Measurements from ENCODE around the gene G0S2. TPM values are rescaled to one million over a fixed set of nuclear protein-coding genes. Genes with fewer than 3 reads are reported as not detected.
A peak's percentile ranks its signal among the peaks of the same experiment; 100 is the strongest.
"Not testable (repeated sequence)": the region's sequence is repeated elsewhere in the genome, so short reads cannot be mapped to it uniquely, and the experiment has no call there.

G0S2 gene
- total RNA-seq, 2 experiments from 2014 or later, result 0.70 to 1.5 TPM

- H3K27ac Mint-ChIP-seq; H3K4me3 Mint-ChIP-seq; H3K27me3 Mint-ChIP-seq; H3K9me3 Mint-ChIP-seq (ENCODE audit: low read depth); H3K36me3 Mint-ChIP-seq; CTCF ChIA-PET; DNase-seq; ATAC-seq: not testable (repeated sequence)
- peaks cover 22% of the 10 kb centered on the region for H3K4me1 Mint-ChIP-seq
Observed at GRCh38 chr1:209700686-209701085, 25.5 kb downstream of the G0S2 start.

- H3K36me3 Mint-ChIP-seq, result no peaks in the 10 kb centered on the region
- CTCF ChIA-PET, result interaction anchor here (1.0 kb wide), 1 partner anchor 9 kb away, joined by 4 read pairs; no protein-coding TSS in a partner anchor
- ATAC-seq (no peak), DNase-seq (no peak)
- peaks cover 9% of the 10 kb centered on the region for H3K4me1 Mint-ChIP-seq
- H3K27me3 Mint-ChIP-seq, result peaks cover 2% of the 10 kb centered on the region
- no peak overlapping the region for H3K4me3 Mint-ChIP-seq
- no peaks in the 10 kb centered on the region for H3K9me3 Mint-ChIP-seq (ENCODE audit: low read depth)
- H3K27ac Mint-ChIP-seq, result no peak overlapping the region
Observed at GRCh38 chr1:209702832-209703231, 27.6 kb downstream of the G0S2 start.

GRCh38 chr1:209703834-209704504 lies 28.8 kb downstream of the G0S2 start:
- Mint-ChIP-seq H3K4me1 (peaks cover 9% of the 10 kb centered on the region), H3K4me3 (no peak overlapping the region), H3K9me3 (ENCODE audit: low read depth) (no peaks in the 10 kb centered on the region), H3K27me3 (peaks cover 2% of the 10 kb centered on the region), H3K27ac (no peak overlapping the region), H3K36me3 (no peaks in the 10 kb centered on the region)
- CTCF ChIA-PET, result interaction anchor here (1.0 kb wide), 2 partner anchors 10 to 127 kb away, joined by 4 read pairs; no protein-coding TSS in a partner anchor
- no peak for DNase-seq
- ATAC-seq, result no peak

GRCh38 chr1:209704584-209704983 lies 29.4 kb downstream of the G0S2 start, which contains the start of gene HSD11B1:
Gene HSD11B1, plus strand, starts transcription at chr1:209704846. Its CDS starts 97 bp downstream, at chr1:209704943.
- no peaks in the 10 kb centered on the region for H3K36me3 Mint-ChIP-seq
- DNase-seq (no peak), ATAC-seq (no peak)
- peaks cover 9% of the 10 kb centered on the region for H3K4me1 Mint-ChIP-seq
- no peaks in the 10 kb centered on the region for H3K9me3 Mint-ChIP-seq (ENCODE audit: low read depth)
- peaks cover 2% of the 10 kb centered on the region for H3K27me3 Mint-ChIP-seq
- no peak within 1 kb of the TSS for H3K4me3 Mint-ChIP-seq
- no peak within 1 kb of the TSS for H3K27ac Mint-ChIP-seq
- CTCF ChIA-PET, result interaction anchor here (1.0 kb wide), 1 partner anchor 128 kb away, joined by 4 read pairs; no protein-coding TSS in a partner anchor

- peaks cover 2% of the 10 kb centered on the region for H3K27me3 Mint-ChIP-seq
- CTCF ChIA-PET, result interaction anchor here (0.7 to 1.0 kb wide), 2 partner anchors 128 to 140 kb away, joined by 3 to 4 read pairs; no protein-coding TSS in a partner anchor
- no peak overlapping the region for H3K4me3 Mint-ChIP-seq
- peaks cover 14% of the 10 kb centered on the region for H3K4me1 Mint-ChIP-seq
- no peaks in the 10 kb centered on the region for H3K9me3 Mint-ChIP-seq (ENCODE audit: low read depth)
- ATAC-seq (no peak), DNase-seq (no peak)
- no peak overlapping the region for H3K27ac Mint-ChIP-seq
- H3K36me3 Mint-ChIP-seq, result no peaks in the 10 kb centered on the region
Observed at GRCh38 chr1:209705033-209705598, 29.9 kb downstream of the G0S2 start.

GRCh38 chr1:209706622-209707021 lies 31.4 kb downstream of the G0S2 start:
- Mint-ChIP-seq H3K36me3 (no peaks in the 10 kb centered on the region), H3K27me3 (no peaks in the 10 kb centered on the region), H3K9me3 (ENCODE audit: low read depth) (no peaks in the 10 kb centered on the region), H3K27ac (no peak overlapping the region), H3K4me3 (no peak overlapping the region), H3K4me1 (peaks cover 22% of the 10 kb centered on the region)
- DNase-seq, result no peak
- ATAC-seq, result no peak
- CTCF ChIA-PET, result interaction anchor here (1.3 kb wide), 1 partner anchor 9 kb away, joined by 4 read pairs; no protein-coding TSS in a partner anchor

DNA sequence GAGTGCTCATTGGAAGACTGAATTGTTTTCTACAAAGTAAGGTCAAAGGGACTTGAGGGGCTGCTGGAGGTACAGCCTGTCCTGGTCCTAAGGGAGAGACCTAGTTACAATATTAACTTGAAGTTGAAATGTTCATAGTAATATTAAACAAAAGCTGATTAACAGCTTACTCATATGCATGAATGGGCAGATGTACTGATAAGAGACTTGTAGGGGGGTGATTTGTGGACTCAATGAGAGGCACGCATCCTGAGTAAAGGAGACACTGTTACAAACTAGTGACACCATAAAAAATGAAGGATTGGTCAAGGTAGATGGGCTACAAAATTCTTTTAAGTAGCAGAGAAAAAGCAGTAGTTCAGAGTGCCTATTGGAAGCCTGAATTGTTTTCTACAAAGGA lies 32.1 kb downstream of the G0S2 start:
- no peaks in the 10 kb centered on the region for H3K27me3 Mint-ChIP-seq
- CTCF ChIA-PET, result interaction anchor here (1.1 to 1.3 kb wide), 2 partner anchors 10 to 140 kb away, joined by 4 read pairs; no protein-coding TSS in a partner anchor
- H3K9me3 Mint-ChIP-seq (ENCODE audit: low read depth), result no peaks in the 10 kb centered on the region
- DNase-seq (no peak), ATAC-seq (no peak)
- no peak overlapping the region for H3K27ac Mint-ChIP-seq
- H3K4me1 Mint-ChIP-seq, result peaks cover 22% of the 10 kb centered on the region
- no peak overlapping the region for H3K4me3 Mint-ChIP-seq
- H3K36me3 Mint-ChIP-seq, result no peaks in the 10 kb centered on the region

DNA sequence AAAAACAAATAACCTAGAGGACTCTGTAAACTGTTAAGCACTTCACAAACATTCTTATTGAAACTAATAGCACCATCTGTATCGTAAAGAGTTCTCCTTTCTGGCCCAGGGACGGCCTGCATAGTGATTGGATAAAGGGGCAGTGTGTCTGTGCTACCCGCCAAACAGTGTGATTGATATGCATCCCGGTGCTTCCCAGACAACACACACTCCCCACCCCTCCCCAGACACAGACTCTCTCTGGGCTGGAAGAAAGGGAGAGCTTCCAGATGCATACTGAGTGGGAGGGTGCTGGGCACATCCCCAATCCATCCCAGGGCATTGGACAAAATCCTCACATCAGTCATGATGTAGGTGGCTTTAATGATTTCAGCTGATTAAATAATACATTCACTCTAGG lies 33.1 kb downstream of the G0S2 start:
- no peak for DNase-seq
- no peaks in the 10 kb centered on the region for H3K9me3 Mint-ChIP-seq (ENCODE audit: low read depth)
- CTCF ChIA-PET, result interaction anchor here (1.1 kb wide), 1 partner anchor 141 kb away, joined by 4 read pairs; no protein-coding TSS in a partner anchor
- no peaks in the 10 kb centered on the region for H3K36me3 Mint-ChIP-seq
- ATAC-seq, result no peak
- no peak overlapping the region for H3K4me3 Mint-ChIP-seq
- no peak overlapping the region for H3K27ac Mint-ChIP-seq
- peaks cover 22% of the 10 kb centered on the region for H3K4me1 Mint-ChIP-seq
- no peaks in the 10 kb centered on the region for H3K27me3 Mint-ChIP-seq

DNA sequence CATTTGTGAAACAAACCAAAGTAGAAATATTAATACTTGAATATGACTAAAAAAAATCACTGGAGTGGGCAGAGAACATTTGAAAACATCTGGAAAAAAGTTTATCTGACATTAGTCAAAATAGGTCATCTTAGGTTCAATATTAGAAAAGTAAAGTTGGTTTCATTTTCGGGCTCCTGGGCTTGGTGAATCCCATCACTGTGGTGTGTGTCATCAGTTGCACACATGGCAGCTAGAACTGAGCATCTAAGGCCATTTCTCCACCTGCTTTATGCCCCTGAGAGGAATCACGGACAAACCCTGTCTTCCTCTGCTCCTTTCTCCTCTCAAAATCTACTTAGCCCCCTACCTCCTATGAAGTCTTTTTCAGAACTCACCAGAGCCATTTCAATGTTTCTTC lies 34.9 kb downstream of the G0S2 start:
- ATAC-seq, result peak; percentile 63
- Mint-ChIP-seq H3K9me3 (ENCODE audit: low read depth) (no peaks in the 10 kb centered on the region), H3K36me3 (peaks cover 2% of the 10 kb centered on the region), H3K27ac (peak overlapping the region; percentile 67), H3K4me1 (peaks cover 18% of the 10 kb centered on the region), H3K27me3 (no peaks in the 10 kb centered on the region), H3K4me3 (no peak overlapping the region)
- CTCF ChIA-PET, result interaction anchor here (0.7 to 1.5 kb wide), 2 partner anchors 36 to 67 kb away, joined by 3 read pairs; no protein-coding TSS in a partner anchor
- DNase-seq, result peak; percentile 44

DNA sequence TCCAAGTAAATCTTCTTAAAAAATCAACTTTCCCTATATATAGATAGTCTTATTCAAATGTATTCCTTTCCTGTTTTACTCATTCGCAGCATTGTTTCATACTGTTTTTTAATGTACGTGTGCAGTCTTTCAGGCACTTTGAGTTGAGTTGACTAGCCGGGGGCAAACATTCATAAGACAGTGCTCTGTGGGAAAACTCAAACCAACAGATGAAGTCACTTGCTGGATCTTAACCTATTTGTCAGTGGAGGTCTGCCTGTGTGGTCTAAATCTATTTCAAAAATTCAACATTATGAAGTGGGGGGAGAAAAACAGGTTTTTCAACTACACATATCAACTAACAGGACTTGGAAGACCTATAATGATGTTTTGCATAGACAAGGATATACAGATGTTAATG lies 35.6 kb downstream of the G0S2 start:
- Mint-ChIP-seq H3K9me3 (ENCODE audit: low read depth) (no peaks in the 10 kb centered on the region), H3K27ac (peak overlapping the region; percentile 2), H3K4me3 (no peak overlapping the region), H3K36me3 (peaks cover 2% of the 10 kb centered on the region), H3K4me1 (peaks cover 24% of the 10 kb centered on the region), H3K27me3 (no peaks in the 10 kb centered on the region)
- DNase-seq (no peak), ATAC-seq (no peak)
- CTCF ChIA-PET, result interaction anchor here (0.7 to 1.5 kb wide), 2 partner anchors 36 to 68 kb away, joined by 3 read pairs; no protein-coding TSS in a partner anchor

DNA sequence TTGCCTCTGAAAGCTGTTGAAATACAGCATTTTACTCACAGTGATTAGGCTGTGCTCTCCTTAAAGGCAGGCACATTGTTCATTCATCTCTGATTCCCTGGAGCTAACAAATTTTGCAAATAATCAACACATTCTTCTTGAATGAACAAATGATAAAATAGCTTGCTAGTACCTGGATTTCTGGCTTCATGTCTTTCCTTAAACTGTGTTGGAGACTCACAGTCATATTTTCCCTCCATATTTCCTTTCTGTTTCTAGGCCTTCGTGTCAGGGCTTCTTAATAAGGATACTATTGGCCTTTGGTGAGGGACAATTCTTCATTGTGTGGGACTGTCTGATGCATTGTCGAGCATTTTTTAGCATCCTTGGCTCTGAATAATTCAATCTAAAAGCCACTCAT lies 39.1 kb downstream of the G0S2 start:
- H3K27me3 Mint-ChIP-seq, result no peaks in the 10 kb centered on the region
- CTCF ChIA-PET, result no interaction called here
- peaks cover 28% of the 10 kb centered on the region for H3K4me1 Mint-ChIP-seq
- H3K27ac Mint-ChIP-seq, result no peak overlapping the region
- DNase-seq (no peak), ATAC-seq (peak; percentile 16)
- H3K9me3 Mint-ChIP-seq (ENCODE audit: low read depth), result no peaks in the 10 kb centered on the region
- H3K4me3 Mint-ChIP-seq, result no peak overlapping the region
- peaks cover 4% of the 10 kb centered on the region for H3K36me3 Mint-ChIP-seq

DNA sequence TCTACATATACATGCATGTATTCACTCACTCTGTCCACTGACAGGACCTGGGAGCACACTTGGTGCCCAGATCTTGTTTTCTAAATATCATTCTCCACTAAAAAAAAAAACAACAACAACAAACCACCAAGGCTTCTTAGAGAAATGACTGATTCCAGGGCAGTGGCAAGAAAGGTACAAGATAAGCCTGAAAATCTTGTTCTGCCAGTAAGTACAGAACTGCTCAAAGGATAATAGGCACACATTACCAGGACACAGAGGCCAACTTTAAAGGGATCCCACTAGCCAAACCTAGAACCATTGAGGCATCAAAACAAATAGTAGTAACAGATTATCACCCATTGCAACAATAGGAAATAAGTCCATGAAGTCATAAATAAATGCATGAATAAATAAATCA lies 40.1 kb downstream of the G0S2 start:
- DNase-seq (no peak), ATAC-seq (no peak)
- CTCF ChIA-PET, result no interaction called here
- Mint-ChIP-seq H3K4me3 (no peak overlapping the region), H3K9me3 (ENCODE audit: low read depth) (no peaks in the 10 kb centered on the region), H3K27ac (no peak overlapping the region), H3K27me3 (no peaks in the 10 kb centered on the region), H3K36me3 (peaks cover 4% of the 10 kb centered on the region), H3K4me1 (peaks cover 21% of the 10 kb centered on the region)

- H3K9me3 Mint-ChIP-seq (ENCODE audit: low read depth), result no peaks in the 10 kb centered on the region
- CTCF ChIA-PET, result interaction anchor here (0.7 kb wide), 1 partner anchor 10 kb away, joined by 3 read pairs; no protein-coding TSS in a partner anchor
- no peak for ATAC-seq
- DNase-seq, result no peak
- H3K36me3 Mint-ChIP-seq, result peaks cover 4% of the 10 kb centered on the region
- no peak overlapping the region for H3K27ac Mint-ChIP-seq
- no peaks in the 10 kb centered on the region for H3K27me3 Mint-ChIP-seq
- H3K4me3 Mint-ChIP-seq, result no peak overlapping the region
- H3K4me1 Mint-ChIP-seq, result peaks cover 16% of the 10 kb centered on the region
Observed at GRCh38 chr1:209717818-209718217, 42.6 kb downstream of the G0S2 start.

DNA sequence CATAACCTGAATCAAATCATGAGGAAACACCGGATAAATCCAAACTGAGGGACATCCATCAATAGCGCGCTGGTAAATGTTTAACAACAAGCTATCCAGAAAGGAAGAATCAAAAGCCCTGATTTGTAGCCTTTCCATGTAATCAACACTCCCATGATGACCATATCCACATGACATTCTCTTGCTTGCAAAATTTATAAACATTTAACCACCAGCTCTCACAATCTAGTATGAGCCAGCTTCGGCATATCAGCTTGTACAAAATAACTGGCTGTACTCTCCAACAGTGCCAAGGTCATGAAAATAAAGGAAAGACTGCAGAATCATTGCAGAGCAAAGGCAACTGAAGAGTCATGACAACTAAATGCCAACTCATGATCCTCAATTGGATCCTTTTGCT lies 45.1 kb downstream of the G0S2 start:
- DNase-seq (no peak), ATAC-seq (no peak)
- H3K27ac Mint-ChIP-seq, result no peak overlapping the region
- H3K4me1 Mint-ChIP-seq, result peaks cover 15% of the 10 kb centered on the region
- CTCF ChIA-PET, result no interaction called here
- H3K36me3 Mint-ChIP-seq, result peaks cover 2% of the 10 kb centered on the region
- no peak overlapping the region for H3K4me3 Mint-ChIP-seq
- no peaks in the 10 kb centered on the region for H3K27me3 Mint-ChIP-seq
- no peaks in the 10 kb centered on the region for H3K9me3 Mint-ChIP-seq (ENCODE audit: low read depth)

All from activated CD8-positive, alpha-beta memory T cell treated with anti-CD3 and anti-CD28 coated beads, Interleukin-2, amount 10 ng/mL, durations not matched to agents 7 days and 5 days (primary cell).